ENCODE data around the gene MINDY2.
"Not testable (repeated sequence)": the region's sequence is repeated elsewhere in the genome, so short reads cannot be mapped to it uniquely, and the experiment has no call there.

The MINDY2 gene

GRCh38 chr15:58877999-58878825 lies 107.1 kb downstream of the MINDY2 start:
- no peaks in the 10 kb centered on the region for H3K9me3 ChIP-seq (replicated peaks in 1 of 2; ENCODE audit: control insufficient read depth in 2 of 2, insufficient read depth in 1 of 2, low read depth in 1 of 2, low read length in 2 of 2)
- no peaks in the 10 kb centered on the region for H3K79me1 ChIP-seq (ENCODE audit: low read depth, low read length)
- no peak overlapping the region for H3K23ac ChIP-seq (ENCODE audit: low read depth, low read length, poor library complexity)
- WGBS, 2 donors (ENCODE audit: extremely low coverage in 2 of 2, insufficient read length in 2 of 2, insufficient replicate concordance in 1 of 2), result no CpG with 5 or more reads among the region's 12 CpGs
- H3K4me2 ChIP-seq (ENCODE audit: insufficient read depth, low read length, poor library complexity, severe bottlenecking), result no peak overlapping the region
- no peak overlapping the region for H4K8ac ChIP-seq (ENCODE audit: low read depth, low read length)
- DNase-seq (ENCODE audit: low spot score), result no peak
- no peak overlapping the region for H2BK12ac ChIP-seq (ENCODE audit: low read length)
- no peak overlapping the region for H3K27ac ChIP-seq (replicated peaks; ENCODE audit: low read length)
- no peak overlapping the region for H2AK5ac ChIP-seq (ENCODE audit: low read depth, low read length)
- H2BK15ac ChIP-seq (ENCODE audit: low read length), result no peak overlapping the region
- no peaks in the 10 kb centered on the region for H3K27me3 ChIP-seq (ENCODE audit: control insufficient read depth in 3 of 3, insufficient read depth in 3 of 3, low read depth in 1 of 3, low read length in 3 of 3)
- H3K14ac ChIP-seq (ENCODE audit: low read length), result no peak overlapping the region
- H3K4me1 ChIP-seq (ENCODE audit: control insufficient read depth in 2 of 2, insufficient read depth in 1 of 2, low read depth in 1 of 2, low read length in 2 of 2), result no peaks in the 10 kb centered on the region
- no peak overlapping the region for H3K4me3 ChIP-seq (ENCODE audit: low read length in 2 of 2)
- peaks cover 26 to 70% of the 10 kb centered on the region in 2 donors for H3K36me3 ChIP-seq (replicated peaks in 1 of 2; ENCODE audit: control insufficient read depth in 2 of 2, insufficient read depth in 2 of 2, low read length in 2 of 2)
- H2AFZ ChIP-seq (ENCODE audit: low read length), result no peak overlapping the region
- H4K91ac ChIP-seq (ENCODE audit: low read depth, low read length, poor library complexity), result no peak overlapping the region
- H2BK120ac ChIP-seq (ENCODE audit: low read depth, low read length), result no peak overlapping the region
- H3K9ac ChIP-seq (ENCODE audit: low read depth, low read length, poor library complexity), result no peak overlapping the region
- H3K18ac ChIP-seq (ENCODE audit: low read length), result no peak overlapping the region
- no peak overlapping the region for H3K4ac ChIP-seq (ENCODE audit: low read length)
- H2BK5ac ChIP-seq (ENCODE audit: low read length), result no peak overlapping the region

DNA sequence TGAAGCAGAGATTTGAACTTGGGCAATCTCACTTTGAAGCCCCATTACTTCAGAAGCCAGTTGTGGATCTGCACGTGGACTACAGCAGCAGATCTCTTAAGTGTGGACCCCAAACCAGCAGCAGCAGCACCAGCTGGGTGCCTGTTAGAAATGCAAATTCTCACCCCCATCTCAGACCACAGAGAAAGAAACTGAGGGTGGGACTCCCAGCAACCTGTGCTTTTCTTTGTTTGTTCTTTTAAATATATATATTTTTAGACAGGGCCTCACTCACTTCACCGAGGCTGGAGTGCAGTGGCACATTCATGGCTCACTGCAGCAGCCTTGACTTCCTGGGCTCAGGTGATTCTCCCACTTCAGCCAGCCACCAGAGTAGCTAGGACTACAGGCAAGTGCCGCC lies 109.2 kb downstream of the MINDY2 start:
- Histone ChIP-seq H2BK120ac (ENCODE audit: low read depth, low read length) (no peak overlapping the region), H3K79me1 (ENCODE audit: low read depth, low read length) (no peaks in the 10 kb centered on the region), H3K9me3 (replicated peaks in 1 of 2; ENCODE audit: control insufficient read depth in 2 of 2, insufficient read depth in 1 of 2, low read depth in 1 of 2, low read length in 2 of 2) (no peaks in the 10 kb centered on the region), H3K4me2 (ENCODE audit: insufficient read depth, low read length, poor library complexity, severe bottlenecking) (no peak overlapping the region), H3K36me3 (replicated peaks in 1 of 2; ENCODE audit: control insufficient read depth in 2 of 2, insufficient read depth in 2 of 2, low read length in 2 of 2) (peaks cover 33 to 90% of the 10 kb centered on the region in 2 donors), H3K9ac (ENCODE audit: low read depth, low read length, poor library complexity) (no peak overlapping the region), H2AK5ac (ENCODE audit: low read depth, low read length) (no peak overlapping the region), H4K8ac (ENCODE audit: low read depth, low read length) (no peak overlapping the region), H2BK12ac (ENCODE audit: low read length) (no peak overlapping the region), H3K18ac (ENCODE audit: low read length) (no peak overlapping the region), H3K4me1 (ENCODE audit: control insufficient read depth in 2 of 2, insufficient read depth in 1 of 2, low read depth in 1 of 2, low read length in 2 of 2) (no peaks in the 10 kb centered on the region), H3K27me3 (ENCODE audit: control insufficient read depth in 3 of 3, insufficient read depth in 3 of 3, low read depth in 1 of 3, low read length in 3 of 3) (no peaks in the 10 kb centered on the region), H2BK5ac (ENCODE audit: low read length) (no peak overlapping the region), H2BK15ac (ENCODE audit: low read length) (no peak overlapping the region), H4K91ac (ENCODE audit: low read depth, low read length, poor library complexity) (no peak overlapping the region), H3K27ac (replicated peaks; ENCODE audit: low read length) (no peak overlapping the region), H3K14ac (ENCODE audit: low read length) (no peak overlapping the region), H3K4me3 (ENCODE audit: low read length in 2 of 2) (no peak overlapping the region), H2AFZ (ENCODE audit: low read length) (no peak overlapping the region), H3K23ac (ENCODE audit: low read depth, low read length, poor library complexity) (no peak overlapping the region), H3K4ac (ENCODE audit: low read length) (no peak overlapping the region)
- WGBS, 2 donors (ENCODE audit: extremely low coverage in 2 of 2, insufficient read length in 2 of 2, insufficient replicate concordance in 1 of 2), result no CpG with 5 or more reads among the region's 3 CpGs
- DNase-seq (ENCODE audit: low spot score), result no peak

DNA sequence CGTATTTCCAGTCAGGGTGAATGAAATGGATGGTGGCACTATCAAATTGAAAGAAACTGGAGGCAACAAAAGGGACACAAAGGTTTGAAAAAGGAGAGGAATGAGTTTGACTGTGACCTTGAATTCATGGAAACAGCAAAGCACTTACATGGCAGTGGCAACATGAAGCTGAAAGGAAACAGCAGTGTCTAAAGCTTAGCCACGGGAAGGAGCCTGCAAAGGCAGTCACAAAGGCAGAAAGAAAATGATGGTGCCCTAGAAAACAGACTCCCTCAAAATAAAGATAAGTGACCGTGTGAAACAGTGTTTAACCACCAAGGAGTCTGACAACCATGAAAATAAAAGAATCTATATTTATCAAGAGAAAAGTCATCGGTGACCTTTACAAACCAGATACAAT lies 111.1 kb downstream of the MINDY2 start:
- Histone ChIP-seq H3K9ac (ENCODE audit: low read depth, low read length, poor library complexity) (no peak overlapping the region), H3K27me3 (ENCODE audit: control insufficient read depth in 3 of 3, insufficient read depth in 3 of 3, low read depth in 1 of 3, low read length in 3 of 3) (no peaks in the 10 kb centered on the region), H2BK5ac (ENCODE audit: low read length) (no peak overlapping the region), H3K36me3 (replicated peaks in 1 of 2; ENCODE audit: control insufficient read depth in 2 of 2, insufficient read depth in 2 of 2, low read length in 2 of 2) (peaks cover 37 to 98% of the 10 kb centered on the region in 2 donors), H3K4ac (ENCODE audit: low read length) (no peak overlapping the region), H3K9me3 (replicated peaks in 1 of 2; ENCODE audit: control insufficient read depth in 2 of 2, insufficient read depth in 1 of 2, low read depth in 1 of 2, low read length in 2 of 2) (no peaks in the 10 kb centered on the region), H4K8ac (ENCODE audit: low read depth, low read length) (no peak overlapping the region), H2BK15ac (ENCODE audit: low read length) (no peak overlapping the region), H3K18ac (ENCODE audit: low read length) (no peak overlapping the region), H3K79me1 (ENCODE audit: low read depth, low read length) (no peaks in the 10 kb centered on the region), H2BK12ac (ENCODE audit: low read length) (no peak overlapping the region), H4K91ac (ENCODE audit: low read depth, low read length, poor library complexity) (no peak overlapping the region), H3K4me1 (ENCODE audit: control insufficient read depth in 2 of 2, insufficient read depth in 1 of 2, low read depth in 1 of 2, low read length in 2 of 2) (no peaks in the 10 kb centered on the region), H2AFZ (ENCODE audit: low read length) (no peak overlapping the region), H3K4me3 (ENCODE audit: low read length in 2 of 2) (no peak overlapping the region), H3K27ac (replicated peaks; ENCODE audit: low read length) (no peak overlapping the region), H3K23ac (ENCODE audit: low read depth, low read length, poor library complexity) (no peak overlapping the region), H2BK120ac (ENCODE audit: low read depth, low read length) (no peak overlapping the region), H3K4me2 (ENCODE audit: insufficient read depth, low read length, poor library complexity, severe bottlenecking) (no peak overlapping the region), H3K14ac (ENCODE audit: low read length) (no peak overlapping the region), H2AK5ac (ENCODE audit: low read depth, low read length) (no peak overlapping the region)
- WGBS, 2 donors (ENCODE audit: extremely low coverage in 2 of 2, insufficient read length in 2 of 2, insufficient replicate concordance in 1 of 2), result no CpG with 5 or more reads among the region's 4 CpGs
- no peak for DNase-seq (ENCODE audit: low spot score)

- not testable (repeated sequence) for DNase-seq (ENCODE audit: low spot score); H3K9ac ChIP-seq (ENCODE audit: low read depth, low read length, poor library complexity)
- WGBS, 2 donors (ENCODE audit: extremely low coverage in 2 of 2, insufficient read length in 2 of 2, insufficient replicate concordance in 1 of 2), result no CpG with 5 or more reads among the region's 3 CpGs
Measured at GRCh38 chr15:58883926-58884325, 112.8 kb downstream of the MINDY2 start.

More at GRCh38 chr15:58883926-58884325, 112.8 kb downstream of the MINDY2 start:
- H3K18ac ChIP-seq (ENCODE audit: low read length); H3K4ac ChIP-seq (ENCODE audit: low read length); H3K4me3 ChIP-seq (ENCODE audit: low read length in 2 of 2); H2AK5ac ChIP-seq (ENCODE audit: low read depth, low read length); H4K91ac ChIP-seq (ENCODE audit: low read depth, low read length, poor library complexity); H3K23ac ChIP-seq (ENCODE audit: low read depth, low read length, poor library complexity); H4K8ac ChIP-seq (ENCODE audit: low read depth, low read length); H2AFZ ChIP-seq (ENCODE audit: low read length); H3K27ac ChIP-seq (replicated peaks; ENCODE audit: low read length); H3K9me3 ChIP-seq (replicated peaks in 1 of 2; ENCODE audit: control insufficient read depth in 2 of 2, insufficient read depth in 1 of 2, low read depth in 1 of 2, low read length in 2 of 2); H3K14ac ChIP-seq (ENCODE audit: low read length); H2BK5ac ChIP-seq (ENCODE audit: low read length); H2BK15ac ChIP-seq (ENCODE audit: low read length); H3K27me3 ChIP-seq (ENCODE audit: control insufficient read depth in 3 of 3, insufficient read depth in 3 of 3, low read depth in 1 of 3, low read length in 3 of 3); H2BK120ac ChIP-seq (ENCODE audit: low read depth, low read length); H3K4me1 ChIP-seq (ENCODE audit: control insufficient read depth in 2 of 2, insufficient read depth in 1 of 2, low read depth in 1 of 2, low read length in 2 of 2); H2BK12ac ChIP-seq (ENCODE audit: low read length); H3K79me1 ChIP-seq (ENCODE audit: low read depth, low read length); H3K4me2 ChIP-seq (ENCODE audit: insufficient read depth, low read length, poor library complexity, severe bottlenecking): not testable (repeated sequence)
- H3K36me3 ChIP-seq (replicated peaks in 1 of 2; ENCODE audit: control insufficient read depth in 2 of 2, insufficient read depth in 2 of 2, low read length in 2 of 2), result peaks cover 38 to 99% of the 10 kb centered on the region in 2 donors

All from neuronal stem cell (in vitro differentiated cells).